GM18526 (cell line): ENCODE measurements around the gene SNX11.

Experiments used
- POLR2A ChIP-seq: IDR thresholded peaks from 3 replicates; pipeline ENCODE4 v1.6.1; 2011; ENCODE audit not compliant: insufficient read length; ENCODE audit errors: extremely low read depth

Gene SNX11

GRCh38 chr17:48107137-48108055 lies at the start of gene SNX11:
TSS of gene SNX11 (plus strand) at chr17:48107766. CDS start at chr17:48112044, 4,278 bp downstream.
- TF ChIP-seq POLR2A = peak; percentile 72

GRCh38 chr17:48058393-48059124 lies 49.0 kb upstream of the SNX11 start:
- TF ChIP-seq POLR2A = no peak

GRCh38 chr17:48059125-48059668 lies 48.4 kb upstream of the SNX11 start:
- TF ChIP-seq POLR2A = no peak

- TF ChIP-seq POLR2A = no peak
Observed at GRCh38 chr17:48060249-48060648, 47.3 kb upstream of the SNX11 start.

GRCh38 chr17:48062273-48062672 lies 45.3 kb upstream of the SNX11 start:
- TF ChIP-seq POLR2A = no peak

GRCh38 chr17:48064638-48065037 lies 42.9 kb upstream of the SNX11 start:
- no peak for TF ChIP-seq POLR2A

GRCh38 chr17:48066192-48066591 lies 41.4 kb upstream of the SNX11 start:
- no peak for TF ChIP-seq POLR2A

- no peak for TF ChIP-seq POLR2A
Observed at GRCh38 chr17:48066656-48067055, 40.9 kb upstream of the SNX11 start.

GRCh38 chr17:48067245-48067644 lies 40.3 kb upstream of the SNX11 start:
- no peak for TF ChIP-seq POLR2A

GRCh38 chr17:48068491-48068961 lies 39.0 kb upstream of the SNX11 start:
- no peak for TF ChIP-seq POLR2A

- TF ChIP-seq POLR2A = no peak
Observed at GRCh38 chr17:48070195-48070594, 37.4 kb upstream of the SNX11 start.

GRCh38 chr17:48071654-48072053 lies 35.9 kb upstream of the SNX11 start:
- no peak for TF ChIP-seq POLR2A

- no peak for TF ChIP-seq POLR2A
Observed at GRCh38 chr17:48074322-48075081, 33.1 kb upstream of the SNX11 start.

GRCh38 chr17:48081858-48082257 lies 25.7 kb upstream of the SNX11 start:
- no peak for TF ChIP-seq POLR2A

- no peak for TF ChIP-seq POLR2A
Observed at GRCh38 chr17:48084932-48085331, 22.6 kb upstream of the SNX11 start.
